GM19238 (cell line): ENCODE measurements around the gene CDH13.

Source experiments
- DNase-seq: peaks from one replicate; pipeline ENCODE4 v3.0.0; 2011; ENCODE audit warnings: low spot score; ENCODE audit not compliant: insufficient read length

Gene CDH13

GRCh38 chr16:82738699-82739098 is 111.9 kb downstream of the CDH13 start:
- DNase-seq, result no peak

GRCh38 chr16:82741073-82741615 is 114.4 kb downstream of the CDH13 start:
- no peak for DNase-seq

GRCh38 chr16:82744958-82745357 is 118.2 kb downstream of the CDH13 start:
- DNase-seq, result no peak

GRCh38 chr16:82748026-82748425 is 121.3 kb downstream of the CDH13 start:
- no peak for DNase-seq

- no peak for DNase-seq
These were observed 123.3 kb downstream of the CDH13 start for GRCh38 chr16:82750068-82750467.

- no peak for DNase-seq
These were observed 124.3 kb downstream of the CDH13 start for GRCh38 chr16:82751020-82751419.

- no peak for DNase-seq
These were observed 125.4 kb downstream of the CDH13 start for GRCh38 chr16:82752172-82752571.

- DNase-seq, result no peak
These were observed 127.1 kb downstream of the CDH13 start for GRCh38 chr16:82753821-82754220.

- DNase-seq, result no peak
These were observed 128.1 kb downstream of the CDH13 start for GRCh38 chr16:82754716-82755513.

- DNase-seq, result no peak
These were observed 129.0 kb downstream of the CDH13 start for GRCh38 chr16:82755570-82756282.

- no peak for DNase-seq
These were observed 129.5 kb downstream of the CDH13 start for GRCh38 chr16:82756283-82756599.

- no peak for DNase-seq
These were observed 131.6 kb downstream of the CDH13 start for GRCh38 chr16:82758406-82758805.

GRCh38 chr16:82758904-82759303 is 132.1 kb downstream of the CDH13 start:
- DNase-seq, result no peak

- no peak for DNase-seq
These were observed 134.5 kb downstream of the CDH13 start for GRCh38 chr16:82761236-82761635.

- no peak for DNase-seq
These were observed 135.1 kb downstream of the CDH13 start for GRCh38 chr16:82761858-82762257.

GRCh38 chr16:82763371-82763770 is 136.6 kb downstream of the CDH13 start:
- no peak for DNase-seq

- DNase-seq, result no peak
These were observed 140.4 kb downstream of the CDH13 start for GRCh38 chr16:82767198-82767597.

- DNase-seq, result no peak
These were observed 141.0 kb downstream of the CDH13 start for GRCh38 chr16:82767808-82768207.

GRCh38 chr16:82769845-82770244 is 143.1 kb downstream of the CDH13 start:
- DNase-seq, result no peak

GRCh38 chr16:82772215-82772614 is 145.4 kb downstream of the CDH13 start:
- no peak for DNase-seq

GRCh38 chr16:82773018-82773417 is 146.2 kb downstream of the CDH13 start:
- no peak for DNase-seq

- DNase-seq, result no peak
These were observed 149.8 kb downstream of the CDH13 start for GRCh38 chr16:82776470-82777146.
